Dedifferentiated amniotic fluid mesenchymal stem cell (primary cell): ENCODE measurements around the gene B3GLCT.

Experiments
- DNase-seq: peaks from one replicate; pipeline ENCODE4 v3.0.0-alpha.2; 2016; ENCODE audit errors: extremely low spot score

B3GLCT gene

DNA sequence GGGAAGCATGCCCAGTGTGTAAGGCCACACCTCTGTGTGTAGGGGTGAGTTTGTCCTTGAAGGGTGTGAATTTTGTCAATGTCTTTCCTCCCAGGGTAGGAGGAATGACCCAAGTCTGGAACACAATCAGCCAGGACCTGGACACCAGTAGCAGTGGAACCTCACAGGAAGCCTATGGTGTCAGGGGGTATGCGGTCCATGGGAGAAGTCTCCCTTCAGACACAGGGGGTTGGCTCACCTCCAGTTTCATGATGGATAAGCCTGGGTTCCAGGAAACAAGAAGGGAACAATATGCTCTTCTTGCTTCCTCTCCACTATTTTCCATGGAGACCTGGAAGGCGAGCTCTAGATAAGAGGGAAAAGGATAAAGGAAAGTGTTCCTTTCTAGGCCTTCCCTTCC is 23.9 kb downstream of the B3GLCT start:
- DNase-seq = no peak

DNA sequence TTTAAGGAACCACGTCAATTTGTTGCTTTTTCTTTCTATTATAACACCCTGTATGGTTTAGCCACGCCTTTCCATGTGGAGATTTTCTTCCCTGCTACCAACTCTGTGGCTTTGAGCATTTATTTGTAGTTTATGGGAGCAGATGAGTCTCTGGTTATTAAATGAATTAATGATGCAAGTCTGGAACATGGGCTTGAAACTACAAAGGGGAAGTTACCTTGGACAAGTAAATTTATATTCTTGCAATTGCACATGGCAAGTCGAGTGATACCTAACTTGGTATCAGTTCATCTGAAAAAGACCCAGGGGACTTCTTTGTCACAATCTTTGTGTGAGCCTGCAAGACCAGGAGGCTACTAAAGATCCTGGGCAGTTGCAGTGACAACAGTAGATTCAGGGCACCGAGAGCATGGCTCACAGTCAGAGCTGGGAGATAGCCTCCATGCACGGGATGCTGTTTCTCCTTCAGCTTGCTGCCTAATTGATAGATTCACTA is 24.4 kb downstream of the B3GLCT start:
- no peak for DNase-seq

- DNase-seq = no peak
Observed at GRCh38 chr13:31224963-31225559, 25.3 kb downstream of the B3GLCT start.

DNA sequence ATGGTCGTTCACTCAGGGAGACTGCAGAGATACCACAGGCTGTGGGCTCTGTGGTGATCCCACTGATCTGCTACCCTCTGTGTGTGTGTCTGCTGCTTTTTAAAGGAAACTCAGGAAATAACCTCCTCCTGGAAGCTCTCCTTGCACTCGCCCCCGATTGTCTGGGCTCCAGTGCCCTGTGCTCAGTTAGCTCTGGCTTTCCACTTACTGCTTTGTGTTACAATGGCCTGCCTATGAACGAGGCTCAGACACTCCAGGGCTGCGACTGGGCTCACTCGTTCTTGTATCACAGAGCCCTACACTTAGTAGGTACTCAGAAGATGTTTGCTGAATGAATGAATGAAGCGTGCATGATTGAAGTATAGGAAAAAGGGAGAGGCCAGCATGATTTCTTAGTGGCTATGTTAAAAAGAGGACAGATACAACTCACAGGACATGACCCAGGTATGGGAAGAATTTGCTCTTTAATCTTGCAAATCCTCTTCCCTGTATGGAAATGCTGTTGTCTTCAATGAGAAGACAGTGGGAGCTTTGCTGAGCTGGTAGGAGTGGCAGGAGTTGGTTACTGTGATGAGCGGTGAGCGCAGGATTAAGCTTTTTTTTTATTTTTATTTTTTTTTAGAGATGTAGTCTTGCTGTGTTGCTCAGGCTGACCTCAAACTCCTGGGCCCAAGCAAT is 26.4 kb downstream of the B3GLCT start:
- no peak for DNase-seq

GRCh38 chr13:31227063-31227462 is 27.3 kb downstream of the B3GLCT start:
- no peak for DNase-seq

- no peak for DNase-seq
Observed at GRCh38 chr13:31227870-31228269, 28.1 kb downstream of the B3GLCT start.

- DNase-seq = no peak
Observed at GRCh38 chr13:31234729-31235128, 35.0 kb downstream of the B3GLCT start.

DNA sequence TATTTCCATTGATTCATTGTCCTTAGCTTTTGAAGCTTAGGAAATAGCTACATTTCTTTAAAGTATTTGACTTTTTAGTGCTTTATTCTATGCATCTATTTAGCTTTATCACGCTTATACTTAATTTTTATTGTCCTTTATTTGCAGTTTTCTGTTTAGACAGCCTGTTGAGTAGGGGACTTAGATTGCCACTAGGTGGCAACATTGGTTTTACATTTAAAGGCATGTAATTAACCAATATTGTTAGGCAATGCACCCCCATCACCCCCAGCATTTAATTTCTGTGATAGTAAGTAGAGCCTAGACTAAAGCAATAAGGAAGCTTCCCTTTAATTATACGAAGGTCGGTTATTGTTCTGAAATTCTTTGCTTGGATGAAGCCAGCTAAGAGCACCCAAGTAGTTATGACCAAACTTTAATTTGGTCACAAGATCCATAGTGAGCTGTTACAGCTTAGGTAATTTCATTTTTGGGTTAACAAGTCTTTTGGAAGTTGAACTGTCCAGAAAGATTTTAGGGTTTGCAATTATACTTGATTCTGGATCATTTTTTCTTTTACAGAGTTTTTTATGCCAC is 36.5 kb downstream of the B3GLCT start:
- peak; percentile 47 for DNase-seq

- no peak for DNase-seq
Observed at GRCh38 chr13:31240921-31241320, 41.1 kb downstream of the B3GLCT start.

GRCh38 chr13:31242367-31242766 is 42.6 kb downstream of the B3GLCT start:
- no peak for DNase-seq

DNA sequence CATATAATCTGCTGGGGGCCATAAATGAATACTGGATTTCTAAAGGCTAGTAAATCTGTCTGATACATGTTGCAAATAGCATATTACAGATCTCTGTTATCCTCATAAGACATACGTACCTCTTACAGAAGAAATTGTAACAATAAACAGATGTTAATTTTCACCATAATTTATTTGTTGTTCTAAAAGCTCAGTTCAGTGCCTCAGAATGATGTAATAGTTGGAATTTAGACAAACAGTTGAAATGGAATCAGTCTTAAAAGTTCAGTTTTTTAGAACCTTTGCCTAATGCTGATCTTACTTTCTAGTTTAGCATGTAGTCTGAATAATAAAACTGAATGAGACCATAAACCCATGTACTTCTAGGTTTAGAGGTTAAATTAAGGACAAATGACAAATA is 43.1 kb downstream of the B3GLCT start:
- peak; percentile 61 for DNase-seq

GRCh38 chr13:31245598-31246373 is 46.0 kb downstream of the B3GLCT start:
- DNase-seq = no peak

DNA sequence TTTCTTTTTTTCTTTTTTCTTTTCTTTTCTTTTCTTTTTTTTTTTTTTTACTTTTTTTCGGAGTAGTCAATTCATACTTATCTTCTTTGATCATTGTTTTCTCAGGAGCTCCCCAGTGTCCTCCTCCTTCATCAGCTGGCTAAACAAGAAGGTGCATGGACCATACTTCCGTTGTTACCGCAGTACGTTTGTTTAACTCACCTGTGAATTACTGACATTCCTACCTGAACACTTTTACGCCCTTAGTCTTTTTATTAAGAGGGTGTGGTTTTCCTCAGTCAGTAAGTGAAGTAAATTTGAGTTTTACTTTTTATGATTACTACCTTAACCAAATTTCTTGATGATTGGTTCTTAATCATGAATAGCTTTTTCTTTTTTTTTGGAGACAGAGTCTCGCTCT is 47.1 kb downstream of the B3GLCT start:
- DNase-seq = no peak

DNA sequence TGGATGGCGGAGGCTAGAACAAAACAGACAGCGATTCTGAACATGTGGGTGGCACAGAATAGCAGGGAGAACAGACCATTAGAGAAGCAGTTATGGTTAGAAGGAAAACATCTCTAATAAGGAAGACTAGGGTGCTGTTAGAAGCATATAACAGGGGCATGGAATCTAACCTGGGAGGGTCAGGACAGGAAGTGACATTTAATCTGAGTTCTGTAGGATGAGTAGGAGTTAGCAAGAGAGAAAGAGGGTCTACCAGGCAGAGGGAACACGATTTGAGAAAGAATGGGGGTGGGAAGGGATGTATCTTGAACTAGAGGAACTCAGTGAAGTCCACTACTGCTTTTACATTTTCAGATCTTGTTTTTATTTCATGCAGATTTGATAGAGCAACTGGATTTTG is 48.6 kb downstream of the B3GLCT start:
- no peak for DNase-seq

GRCh38 chr13:31248965-31249539 is 49.3 kb downstream of the B3GLCT start:
- no peak for DNase-seq

DNA sequence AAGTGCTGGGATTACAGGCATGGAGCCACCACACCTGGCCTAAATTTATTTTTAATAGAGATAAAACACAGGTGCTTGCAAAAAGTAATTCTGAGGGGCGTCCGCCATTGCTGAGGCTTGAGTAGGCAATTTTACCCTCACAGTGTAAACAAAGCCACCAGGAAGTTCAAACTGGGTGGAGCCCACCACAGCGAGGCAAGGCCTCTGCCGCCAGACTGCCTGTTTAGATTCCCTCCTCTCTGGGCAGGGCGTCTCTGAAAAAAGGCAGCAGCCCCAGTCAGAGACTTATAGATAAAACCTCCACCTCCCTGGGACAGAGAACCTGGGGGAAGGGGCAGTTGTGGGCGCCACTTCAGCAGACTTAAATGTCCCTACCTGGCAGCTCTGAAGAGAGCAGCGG is 50.7 kb downstream of the B3GLCT start:
- DNase-seq = no peak

GRCh38 chr13:31261241-31261640 is 61.5 kb downstream of the B3GLCT start:
- DNase-seq = no peak

DNA sequence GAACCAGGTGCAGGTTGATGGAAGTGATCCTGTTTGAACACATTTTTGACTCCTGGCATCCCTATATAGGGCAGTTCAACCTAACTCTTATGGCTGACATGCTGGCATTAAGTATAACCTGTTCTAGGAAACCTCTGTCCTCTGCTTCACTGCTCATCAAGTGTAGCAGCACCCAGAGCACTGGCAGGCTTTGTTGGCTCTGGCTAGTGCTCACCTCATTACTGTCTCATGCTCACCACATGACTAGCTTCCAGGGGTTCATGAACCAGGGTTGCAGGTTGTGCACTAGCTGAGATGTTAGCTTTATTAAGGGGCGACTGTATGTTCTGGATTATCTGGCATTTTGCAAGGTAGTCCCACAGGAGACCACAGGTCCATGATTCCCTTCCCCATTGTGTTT is 63.6 kb downstream of the B3GLCT start:
- DNase-seq = no peak

DNA sequence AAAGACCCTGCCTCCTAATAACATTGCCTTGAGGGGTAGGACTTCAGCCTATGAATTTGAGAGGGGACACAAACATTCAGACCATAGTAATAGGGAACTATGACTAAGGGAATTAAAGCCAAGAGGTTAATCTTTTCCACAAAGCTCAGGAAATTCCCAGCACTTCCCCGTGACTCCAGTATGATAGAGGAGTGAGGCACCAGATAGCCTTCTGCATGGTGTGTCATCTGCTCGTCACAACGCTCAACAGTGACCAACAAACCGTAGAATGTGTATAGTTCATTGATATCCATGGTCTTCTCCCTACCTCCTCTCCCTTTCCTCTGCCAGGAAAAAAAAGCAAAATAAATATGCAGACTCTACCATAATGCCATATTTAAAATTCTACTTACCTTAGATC is 64.4 kb downstream of the B3GLCT start:
- DNase-seq = no peak

DNA sequence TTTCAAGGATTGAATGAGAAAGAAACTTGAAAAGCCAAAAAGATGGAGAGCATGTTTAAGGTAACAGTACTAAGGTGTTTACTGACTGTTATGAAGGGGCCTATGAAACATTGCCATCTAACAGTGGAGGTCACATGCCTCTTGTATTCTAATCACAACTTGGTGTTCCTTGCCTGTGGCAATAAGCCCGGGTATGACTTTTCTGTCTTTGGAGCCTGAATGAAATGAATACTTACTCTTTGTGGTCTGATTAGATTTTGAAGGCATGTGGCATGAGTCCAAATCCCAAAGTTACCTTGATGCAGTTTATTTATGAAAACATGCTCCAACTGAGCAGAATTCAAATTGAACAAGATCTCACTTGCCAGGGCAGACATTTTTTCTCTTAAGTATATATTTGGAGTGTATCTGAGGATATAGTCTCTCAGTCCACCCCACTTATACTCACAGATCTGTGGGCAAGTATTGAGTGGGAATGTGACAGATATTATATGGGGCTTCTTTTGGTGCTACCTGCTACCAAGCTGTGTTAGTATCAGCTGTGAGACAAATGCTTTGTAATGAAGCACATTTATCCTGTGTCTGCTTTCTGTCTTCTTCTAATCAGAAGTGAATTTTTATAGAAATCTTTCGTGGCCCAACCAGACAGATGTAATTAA is 67.5 kb downstream of the B3GLCT start:
- DNase-seq = no peak

DNA sequence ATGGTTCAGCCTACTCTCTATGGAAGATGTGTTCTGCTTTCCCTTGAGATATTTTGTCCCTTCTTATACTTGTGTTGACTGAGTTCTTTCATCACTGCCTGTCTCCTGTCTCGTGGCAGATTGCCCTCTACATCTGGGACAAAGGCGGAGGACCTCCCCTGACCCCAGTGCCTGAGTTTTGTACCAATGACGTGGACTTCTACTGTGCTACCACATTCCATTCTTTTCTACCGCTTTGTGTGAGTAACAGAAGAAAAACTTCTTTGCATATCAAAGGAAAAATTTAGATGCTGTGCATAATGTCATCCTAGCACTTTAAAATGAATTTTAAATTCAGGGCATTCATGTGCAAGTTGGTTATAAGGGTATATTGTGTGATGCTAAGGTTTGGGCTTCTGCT is 74.6 kb downstream of the B3GLCT start:
- DNase-seq = no peak

GRCh38 chr13:31276421-31276820 is 76.6 kb downstream of the B3GLCT start:
- DNase-seq = no peak
